NB4 (cell line): ENCODE data around the gene PTPRK.
"Not testable (repeated sequence)": the region's sequence is repeated elsewhere in the genome, so short reads cannot be mapped to it uniquely, and the experiment has no call there.

Experiments
- DNase-seq: peaks from one replicate; pipeline ENCODE4 v3.0.0; 2010; ENCODE audit warnings: low read depth
- H3K4me3 ChIP-seq: one replicate; pipeline ENCODE4 v1.5.1; 2011; ENCODE audit warnings: mild to moderate bottlenecking, low read depth, low read length, moderate library complexity
- MAX ChIP-seq: IDR thresholded peaks from 2 replicates; pipeline ENCODE4 v1.6.1; 2011; ENCODE audit warnings: low read depth, low read length
- MYC ChIP-seq: IDR thresholded peaks from 2 replicates; pipeline ENCODE4 v1.6.1; 2011; ENCODE audit warnings: low read depth, low read length
- POLR2A ChIP-seq: IDR thresholded peaks from 2 replicates; pipeline ENCODE4 v1.6.1; 2011; ENCODE audit warnings: mild to moderate bottlenecking; ENCODE audit not compliant: insufficient read length; ENCODE audit errors: extremely low read depth
- TF ChIP-seq, protein P1 (sequence below): IDR thresholded peaks from one replicate; pipeline ENCODE4 v1.5.1; 2012; ENCODE audit warnings: low read depth, low read length

The PTPRK gene

GRCh38 chr6:128438393-128438792, 82.0 kb downstream of the PTPRK start:
- H3K4me3 ChIP-seq: no peak overlapping the region
- DNase-seq: no peak
- TF ChIP-seq MAX (no peak), MYC (no peak), POLR2A (no peak)
- TF ChIP-seq, protein P1, sequence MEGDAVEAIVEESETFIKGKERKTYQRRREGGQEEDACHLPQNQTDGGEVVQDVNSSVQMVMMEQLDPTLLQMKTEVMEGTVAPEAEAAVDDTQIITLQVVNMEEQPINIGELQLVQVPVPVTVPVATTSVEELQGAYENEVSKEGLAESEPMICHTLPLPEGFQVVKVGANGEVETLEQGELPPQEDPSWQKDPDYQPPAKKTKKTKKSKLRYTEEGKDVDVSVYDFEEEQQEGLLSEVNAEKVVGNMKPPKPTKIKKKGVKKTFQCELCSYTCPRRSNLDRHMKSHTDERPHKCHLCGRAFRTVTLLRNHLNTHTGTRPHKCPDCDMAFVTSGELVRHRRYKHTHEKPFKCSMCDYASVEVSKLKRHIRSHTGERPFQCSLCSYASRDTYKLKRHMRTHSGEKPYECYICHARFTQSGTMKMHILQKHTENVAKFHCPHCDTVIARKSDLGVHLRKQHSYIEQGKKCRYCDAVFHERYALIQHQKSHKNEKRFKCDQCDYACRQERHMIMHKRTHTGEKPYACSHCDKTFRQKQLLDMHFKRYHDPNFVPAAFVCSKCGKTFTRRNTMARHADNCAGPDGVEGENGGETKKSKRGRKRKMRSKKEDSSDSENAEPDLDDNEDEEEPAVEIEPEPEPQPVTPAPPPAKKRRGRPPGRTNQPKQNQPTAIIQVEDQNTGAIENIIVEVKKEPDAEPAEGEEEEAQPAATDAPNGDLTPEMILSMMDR: no peak

GRCh38 chr6:128437685-128438084, 82.7 kb downstream of the PTPRK start:
- TF ChIP-seq, protein P1: no peak
- no peak for TF ChIP-seq POLR2A
- no peak for TF ChIP-seq MYC
- no peak for TF ChIP-seq MAX
- DNase-seq: no peak
- H3K4me3 ChIP-seq: no peak overlapping the region

GRCh38 chr6:128434752-128435151, 85.6 kb downstream of the PTPRK start:
- DNase-seq, H3K4me3 ChIP-seq: not testable (repeated sequence)

DNA sequence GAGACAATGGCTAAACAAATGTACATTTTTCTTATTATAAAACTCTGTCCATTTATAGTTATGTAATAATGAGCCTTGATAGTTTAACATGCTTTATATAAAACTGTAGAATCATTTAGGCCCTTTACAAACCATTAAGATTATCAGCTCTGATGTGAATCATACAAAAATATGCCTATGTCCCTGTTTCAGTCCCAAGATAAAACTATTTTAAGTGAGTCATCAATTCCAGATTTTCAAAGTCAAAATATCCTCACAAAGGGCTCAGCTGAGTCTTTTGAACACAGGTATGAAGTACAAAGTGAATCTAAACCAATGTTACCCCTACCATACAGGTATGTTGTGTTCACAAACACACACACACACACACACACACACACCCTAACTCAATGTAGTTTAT, 88.0 kb downstream of the PTPRK start:
- no peak for DNase-seq
- TF ChIP-seq POLR2A (no peak), MYC (no peak)
- no peak overlapping the region for H3K4me3 ChIP-seq

- no peak overlapping the region for H3K4me3 ChIP-seq
- TF ChIP-seq MAX: no peak
- TF ChIP-seq, protein P1: no peak
- TF ChIP-seq MYC: no peak
- TF ChIP-seq POLR2A: no peak
- DNase-seq: no peak
These were observed 93.3 kb downstream of the PTPRK start for GRCh38 chr6:128427139-128427538.

GRCh38 chr6:128425856-128426255, 94.5 kb downstream of the PTPRK start:
- TF ChIP-seq POLR2A (no peak), MYC (no peak), MAX (no peak)
- TF ChIP-seq, protein P1: no peak
- DNase-seq: no peak
- H3K4me3 ChIP-seq: no peak overlapping the region

- H3K4me3 ChIP-seq: no peak overlapping the region
- TF ChIP-seq MYC (no peak), POLR2A (no peak), MAX (no peak)
- TF ChIP-seq, protein P1: no peak
- DNase-seq: no peak
These were observed 97.5 kb downstream of the PTPRK start for GRCh38 chr6:128422871-128423270.
